Naive thymus-derived CD4-positive, alpha-beta T cell (primary cell): Measurements from ENCODE around the gene DMRT1. TPM values are rescaled to one million over a fixed set of nuclear protein-coding genes. Genes with fewer than 3 reads are reported as not detected.

Experiments used
- ATAC-seq: fragments of 150-1000 bp; cut with Tn5 transposase; 2 replicates; pipeline ENCODE4 v1.10.0; 2021; ENCODE audit warnings: mild to moderate bottlenecking, moderate library complexity
- CTCF ChIA-PET: fragments of 350-600 bp; sonication (Branson Sonifier 250); formaldehyde crosslinking; loops from one replicate; lab custom pipeline; 2021; ENCODE audit warnings: antibody characterized with exemption; lab: Charles Lee
- POLR2A ChIA-PET: fragments of 350-600 bp; sonication (Branson Sonifier 250); formaldehyde crosslinking; loops from one replicate; lab custom pipeline; 2021; ENCODE audit warnings: antibody characterized with exemption, inconsistent platforms; lab: Charles Lee
- DNase-seq, 9 donors: peaks; one replicate each; pipeline versions ENCODE4 v3.0.0 to v3.0.0-alpha.2; 2020 to 2022; ENCODE audit warnings: mixed read lengths in 1 of 9
- H3K27ac ChIP-seq: one replicate; pipeline ENCODE4 v1.7.0; 2013; ENCODE audit warnings: mild to moderate bottlenecking, low read depth, low read length, moderate library complexity
- H3K27me3 ChIP-seq, 2 donors: one replicate each; pipeline ENCODE4 v1.7.0; 2013; ENCODE audit warnings: low read length in 2 of 2, mild to moderate bottlenecking in 2 of 2, moderate library complexity in 2 of 2; ENCODE audit not compliant: control insufficient read depth in 2 of 2, insufficient read depth in 2 of 2
- H3K36me3 ChIP-seq, 3 experiments: 1 replicate in 2 of 3; 2 replicates in 1 of 3; pipeline ENCODE4 v1.7.0; 2013; ENCODE audit warnings: low read length in 3 of 3, mild to moderate bottlenecking in 3 of 3, moderate library complexity in 1 of 3; ENCODE audit not compliant: insufficient read depth in 3 of 3, control insufficient read depth in 2 of 3
- H3K4me1 ChIP-seq, 2 donors: one replicate each; pipeline ENCODE4 v1.7.0; 2013; ENCODE audit warnings: low read length in 2 of 2, mild to moderate bottlenecking in 2 of 2, moderate library complexity in 1 of 2; ENCODE audit not compliant: control insufficient read depth in 2 of 2, insufficient read depth in 2 of 2
- H3K4me3 ChIP-seq: 2 replicates; pipeline ENCODE4 v1.7.0; 2013; ENCODE audit warnings: mild to moderate bottlenecking, low read length
- H3K9me3 ChIP-seq, 3 experiments: 1 replicate in 2 of 3; 2 replicates in 1 of 3; pipeline ENCODE4 v1.7.0; 2013; ENCODE audit warnings: low read length in 3 of 3; ENCODE audit not compliant: control insufficient read depth in 2 of 3
- H3K27ac Mint-ChIP-seq, 9 donors: one replicate each; pipeline ENCODE4 v1.8.0; 2020 to 2022; ENCODE audit warnings: mixed read lengths in 9 of 9, mild to moderate bottlenecking in 8 of 9, moderate library complexity in 5 of 9, inconsistent platforms in 2 of 9
- H3K27me3 Mint-ChIP-seq, 5 donors: one replicate each; pipeline ENCODE4 v1.8.0; 2021 to 2022; ENCODE audit warnings: mixed read lengths in 5 of 5, mild to moderate bottlenecking in 1 of 5
- H3K36me3 Mint-ChIP-seq, 5 donors: one replicate each; pipeline ENCODE4 v1.8.0; 2020 to 2022; ENCODE audit warnings: mixed read lengths in 5 of 5, mild to moderate bottlenecking in 3 of 5, inconsistent platforms in 1 of 5
- H3K4me1 Mint-ChIP-seq, 7 donors: one replicate each; pipeline ENCODE4 v1.8.0; 2020 to 2022; ENCODE audit warnings: mixed read lengths in 7 of 7, mild to moderate bottlenecking in 3 of 7, inconsistent platforms in 1 of 7
- H3K4me3 Mint-ChIP-seq, 10 donors: one replicate each; pipeline ENCODE4 v1.8.0; 2020 to 2022; ENCODE audit warnings: mild to moderate bottlenecking in 10 of 10, mixed read lengths in 10 of 10, moderate library complexity in 6 of 10, inconsistent platforms in 2 of 10
- H3K9me3 Mint-ChIP-seq, 11 donors: one replicate each; pipeline ENCODE4 v1.8.0; 2020 to 2022; ENCODE audit warnings: mixed read lengths in 11 of 11, mild to moderate bottlenecking in 4 of 11, inconsistent platforms in 1 of 11, moderate library complexity in 1 of 11
- intact Hi-C, 2 donors: fragments of 100-400 bp; cut with micrococcal nuclease; formaldehyde crosslinking; loops; one replicate each; pipeline ENCODE4 v1.15.1; 2023
- polyA plus RNA-seq, 2 donors: library from polyadenylated mRNA; unstranded; fragments of 300-500 nt; fragmentation: Illumina TruSeq; gene quantifications; one replicate each; pipeline ENCODE4 v1.2.3, GENCODE V29; 2021
- total RNA-seq, 6 experiments: library from RNA in 5 of 6; stranded (reverse) in 5 of 6; gene quantifications; 1 replicate in 5 of 6; 2 replicates in 1 of 6; pipeline ENCODE4 v1.2.3 and lab custom pipeline; 2021 to 2026

The DMRT1 gene
- total and polyA plus RNA-seq, 7 experiments from 2014 or later: not detected

GRCh38 chr9:840343-840742 lies 1.2 kb upstream of the DMRT1 start:
- Mint-ChIP-seq H3K36me3 (no peaks in the 10 kb centered on the region), H3K27ac (no peak overlapping the region), H3K4me1 (peaks cover 0 to 21% (median 14%) of the 10 kb centered on the region in 7 donors), H3K4me3 (peak overlapping the region in 4 of 10 donors; percentile 18 to 62 (median 32)), H3K9me3 (peaks cover 0 to 2% (median 0%) of the 10 kb centered on the region in 11 donors), H3K27me3 (peaks cover 41 to 55% (median 47%) of the 10 kb centered on the region in 5 donors)
- Histone ChIP-seq H3K27ac (no peak overlapping the region), H3K4me3 (no peak overlapping the region), H3K36me3 (no peaks in the 10 kb centered on the region), H3K4me1 (no peaks in the 10 kb centered on the region), H3K27me3 (peaks cover 3 to 4% of the 10 kb centered on the region in 2 donors), H3K9me3 (no peaks in the 10 kb centered on the region)
- CTCF ChIA-PET: no interaction called here
- intact Hi-C loops: loop anchor here in 1 of 2 donors (5.0 kb wide), 1 partner anchor 127 kb away; no protein-coding TSS in a partner anchor
- DNase-seq (no peak), ATAC-seq (no peak)
- POLR2A ChIA-PET: no interaction called here

- Mint-ChIP-seq H3K27ac (no peak overlapping the region), H3K36me3 (peaks cover 0 to 3% (median 0%) of the 10 kb centered on the region in 5 donors), H3K4me3 (peak overlapping the region in 2 of 10 donors; percentile 35 to 50), H3K27me3 (peaks cover 54 to 70% (median 61%) of the 10 kb centered on the region in 5 donors), H3K4me1 (peaks cover 0 to 21% (median 14%) of the 10 kb centered on the region in 7 donors), H3K9me3 (peaks cover 0 to 2% (median 0%) of the 10 kb centered on the region in 11 donors)
- no peak overlapping the region for H3K27ac ChIP-seq
- intact Hi-C loops: loop anchor here in 1 of 2 donors (2.0 to 5.0 kb wide), 2 partner anchors 124 to 208 kb away; partner anchors contain the start of gene DMRT2
- CTCF ChIA-PET: no interaction called here
- ATAC-seq (no peak), DNase-seq (no peak)
- POLR2A ChIA-PET: no interaction called here
- H3K36me3 ChIP-seq: no peaks in the 10 kb centered on the region
- H3K4me1 ChIP-seq: no peaks in the 10 kb centered on the region
- no peak overlapping the region for H3K4me3 ChIP-seq
- H3K9me3 ChIP-seq: no peaks in the 10 kb centered on the region
- peaks cover 3 to 4% of the 10 kb centered on the region in 2 donors for H3K27me3 ChIP-seq
Observed at GRCh38 chr9:842635-843426, 1.3 kb downstream of the DMRT1 start.

DNA sequence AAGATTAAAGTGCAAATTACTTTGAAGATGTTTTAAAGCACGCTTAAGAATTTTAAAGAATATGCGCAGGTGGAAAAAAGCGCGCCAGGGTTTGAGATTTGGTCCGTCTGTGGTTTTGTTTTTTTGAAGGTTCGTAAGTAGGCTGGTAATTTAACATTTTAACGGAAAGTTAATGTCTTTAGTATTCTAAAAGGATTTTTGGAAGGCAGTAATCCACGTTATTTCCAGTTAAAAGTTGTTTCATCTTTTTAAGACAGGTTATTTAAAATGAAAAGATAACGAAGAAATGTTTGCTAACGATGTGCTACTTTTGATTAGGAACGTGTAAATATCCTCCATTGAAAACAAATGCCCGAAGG lies 1.9 kb downstream of the DMRT1 start:
- CTCF ChIA-PET: no interaction called here
- POLR2A ChIA-PET: no interaction called here
- Histone ChIP-seq H3K27ac (no peak overlapping the region), H3K4me1 (no peaks in the 10 kb centered on the region), H3K27me3 (peaks cover 3 to 4% of the 10 kb centered on the region in 2 donors), H3K36me3 (no peaks in the 10 kb centered on the region), H3K9me3 (no peaks in the 10 kb centered on the region), H3K4me3 (no peak overlapping the region)
- no peak overlapping the region for H3K27ac Mint-ChIP-seq
- DNase-seq: no peak
- H3K36me3 Mint-ChIP-seq: peaks cover 0 to 3% (median 0%) of the 10 kb centered on the region in 5 donors
- intact Hi-C loops: loop anchor here in 1 of 2 donors (2.0 to 5.0 kb wide), 2 partner anchors 124 to 207 kb away; partner anchors contain the start of gene DMRT2
- H3K4me3 Mint-ChIP-seq: peak overlapping the region in 2 of 10 donors; percentile 35 to 50
- H3K4me1 Mint-ChIP-seq: peaks cover 0 to 21% (median 14%) of the 10 kb centered on the region in 7 donors
- peaks cover 0 to 2% (median 0%) of the 10 kb centered on the region in 11 donors for H3K9me3 Mint-ChIP-seq
- ATAC-seq: no peak
- peaks cover 52 to 68% (median 61%) of the 10 kb centered on the region in 5 donors for H3K27me3 Mint-ChIP-seq

GRCh38 chr9:846852-847251 lies 5.4 kb downstream of the DMRT1 start:
- H3K4me1 ChIP-seq: no peaks in the 10 kb centered on the region
- ChIA-PET CTCF (no interaction called here), POLR2A (no interaction called here)
- DNase-seq (no peak), ATAC-seq (no peak)
- no peaks in the 10 kb centered on the region for H3K36me3 ChIP-seq
- Mint-ChIP-seq H3K27ac (no peak overlapping the region), H3K36me3 (peaks cover 0 to 3% (median 0%) of the 10 kb centered on the region in 5 donors), H3K9me3 (peaks cover 0 to 2% (median 0%) of the 10 kb centered on the region in 11 donors), H3K4me1 (peaks cover 0 to 9% (median 4%) of the 10 kb centered on the region in 7 donors), H3K27me3 (peaks cover 47 to 60% (median 54%) of the 10 kb centered on the region in 5 donors), H3K4me3 (no peak overlapping the region)
- H3K27ac ChIP-seq: no peak overlapping the region
- H3K9me3 ChIP-seq: no peaks in the 10 kb centered on the region
- H3K27me3 ChIP-seq: peaks cover 0 to 3% of the 10 kb centered on the region in 2 donors
- no peak overlapping the region for H3K4me3 ChIP-seq
- intact Hi-C loops: no loop called here

DNA sequence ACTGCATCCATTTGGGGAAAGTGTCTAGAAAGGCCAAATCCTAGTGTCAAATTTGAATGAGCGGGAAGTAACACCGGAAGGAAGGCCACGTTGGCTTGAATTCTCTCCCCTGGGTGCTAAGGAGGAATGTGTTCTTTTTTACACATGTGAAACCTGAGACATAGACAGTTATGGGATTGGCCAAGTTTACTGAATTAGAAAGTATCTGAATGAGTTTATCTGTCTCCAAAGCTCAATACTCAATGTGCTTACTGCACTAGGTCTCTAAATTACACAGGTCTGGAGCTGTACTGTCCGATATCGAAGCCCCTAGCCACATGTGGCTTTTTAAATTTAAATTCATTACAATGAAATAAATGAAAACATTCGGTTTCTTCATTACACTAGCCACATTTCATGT lies 6.0 kb downstream of the DMRT1 start:
- ATAC-seq: no peak
- POLR2A ChIA-PET: interaction anchor here (0.7 kb wide), 1 partner anchor 1086 kb away, joined by 4 read pairs; no protein-coding TSS in a partner anchor
- intact Hi-C loops: no loop called here

DNA sequence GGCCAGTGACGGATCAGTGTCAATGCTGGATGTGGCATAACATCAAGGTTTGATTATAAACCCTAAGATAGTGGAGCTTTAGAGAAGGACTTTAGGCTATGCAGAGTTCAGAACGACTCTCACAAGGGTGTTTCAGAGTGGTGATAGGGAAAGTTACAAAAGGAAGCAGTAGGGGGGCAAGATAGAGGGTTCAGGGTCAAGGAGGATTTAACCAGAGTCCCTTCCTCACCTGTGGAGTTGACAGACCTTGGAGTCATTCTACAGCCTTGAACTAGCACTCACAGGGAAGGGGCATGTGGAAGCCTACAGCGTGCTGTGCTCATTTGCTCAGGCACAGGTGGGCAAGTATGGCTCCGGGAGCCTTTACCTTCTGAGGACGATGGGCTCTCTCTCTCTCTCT lies 7.9 kb downstream of the DMRT1 start:
- Histone ChIP-seq H3K27me3 (no peaks in the 10 kb centered on the region), H3K4me3 (no peak overlapping the region), H3K9me3 (no peaks in the 10 kb centered on the region), H3K36me3 (no peaks in the 10 kb centered on the region), H3K4me1 (no peaks in the 10 kb centered on the region), H3K27ac (no peak overlapping the region)
- DNase-seq (no peak), ATAC-seq (no peak)
- POLR2A ChIA-PET: no interaction called here
- Mint-ChIP-seq H3K4me1 (no peaks in the 10 kb centered on the region), H3K36me3 (peaks cover 0 to 3% (median 0%) of the 10 kb centered on the region in 5 donors), H3K9me3 (no peaks in the 10 kb centered on the region), H3K27me3 (peaks cover 35 to 49% (median 44%) of the 10 kb centered on the region in 5 donors), H3K27ac (no peak overlapping the region), H3K4me3 (no peak overlapping the region)
- intact Hi-C loops: no loop called here
- CTCF ChIA-PET: no interaction called here

More for the DNA sequence above, 6.0 kb downstream of the DMRT1 start:
- Histone ChIP-seq H3K36me3 (no peaks in the 10 kb centered on the region), H3K9me3 (no peaks in the 10 kb centered on the region), H3K4me3 (no peak overlapping the region), H3K27ac (no peak overlapping the region), H3K27me3 (peaks cover 0 to 3% of the 10 kb centered on the region in 2 donors), H3K4me1 (no peaks in the 10 kb centered on the region)
- Mint-ChIP-seq H3K4me3 (no peak overlapping the region), H3K36me3 (peaks cover 0 to 3% (median 0%) of the 10 kb centered on the region in 5 donors), H3K27me3 (peaks cover 51 to 63% (median 56%) of the 10 kb centered on the region in 5 donors), H3K4me1 (peaks cover 0 to 9% (median 4%) of the 10 kb centered on the region in 7 donors), H3K9me3 (peaks cover 0 to 2% (median 0%) of the 10 kb centered on the region in 11 donors), H3K27ac (no peak overlapping the region)
- CTCF ChIA-PET: no interaction called here
- DNase-seq: no peak
